Endothelial cell of umbilical vein (primary cell): Measurements from ENCODE around the gene OR52L1. TPM values are rescaled to one million over a fixed set of nuclear protein-coding genes. Genes with fewer than 3 reads are reported as not detected.
A peak's percentile ranks its signal among the peaks of the same experiment; 100 is the strongest.

Experiments used
- BruUV-seq: library from RNA; stranded (reverse); fragments of 400-500 nt; replicated peaks from 2 replicates; lab custom pipeline; 2021; lab: Mats Ljungman, UMichigan
- CTCF ChIA-PET: fragments of 300-600, 350-600 bp; sonication (Branson Sonifier 250); formaldehyde crosslinking; loops from one replicate; lab custom pipeline; 2021; ENCODE audit warnings: antibody characterized with exemption, inconsistent platforms; lab: Charles Lee
- POLR2A ChIA-PET: fragments of 300-600, 350-600 bp; sonication (Branson Sonifier 250); formaldehyde crosslinking; loops from one replicate; lab custom pipeline; 2021; ENCODE audit warnings: antibody characterized with exemption, inconsistent platforms; lab: Charles Lee
- DNase-seq: peaks from one replicate; pipeline ENCODE4 v3.0.0-alpha.2; 2011; ENCODE audit warnings: low read depth, low spot score
- FAIRE-seq: peaks from 2 replicates; lab custom pipeline; 2011; peaks lifted over from hg19 to GRCh38; lab: Jason Lieb, UNC
- H2AFZ ChIP-seq: 2 replicates; pipeline ENCODE4 v1.6.0; 2012; ENCODE audit warnings: low read depth, low read length, control low read depth, inconsistent platforms
- H3K27ac ChIP-seq: 2 replicates; pipeline ENCODE4 v1.5.1; 2011; ENCODE audit warnings: low read depth, mild to moderate bottlenecking, control low read depth, low read length, moderate library complexity; ENCODE audit not compliant: insufficient read depth
- H3K27me3 ChIP-seq, 2 experiments: 2 replicates each; pipeline versions ENCODE4 v1.6.0 to v1.6.1; 2011; ENCODE audit warnings: low read length in 2 of 2, mixed read lengths in 1 of 2; ENCODE audit not compliant: control insufficient read depth in 2 of 2, insufficient read depth in 2 of 2
- H3K36me3 ChIP-seq, 2 experiments: 2 replicates in 1 of 2; 3 replicates in 1 of 2; pipeline ENCODE4 v1.5.1; 2011; ENCODE audit warnings: low read length in 2 of 2, mild to moderate bottlenecking in 1 of 2, moderate library complexity in 1 of 2; ENCODE audit not compliant: control insufficient read depth in 2 of 2, insufficient read depth in 2 of 2; ENCODE audit errors: extremely low read depth in 1 of 2
- H3K4me1 ChIP-seq: 3 replicates; pipeline ENCODE4 v1.5.1; 2011; ENCODE audit warnings: mild to moderate bottlenecking, low read length; ENCODE audit not compliant: control insufficient read depth, insufficient read depth; ENCODE audit errors: extremely low read depth
- H3K4me2 ChIP-seq: 2 replicates; pipeline ENCODE4 v1.6.1; 2011; ENCODE audit warnings: low read length, control low read depth, mixed read lengths; ENCODE audit not compliant: insufficient read depth
- H3K4me3 ChIP-seq, 3 experiments: fragments of 200-600 bp in 1 of 3; sonication (generic), shearing (Covaris generic) in 1 of 3; replicated peaks in 1 of 3; 2 replicates each; pipeline ENCODE4 v1.5.1; 2011 to 2016; ENCODE audit warnings: control low read depth in 3 of 3, low read length in 3 of 3, mild to moderate bottlenecking in 2 of 3, inconsistent platforms in 1 of 3, low read depth in 1 of 3, moderate library complexity in 1 of 3; ENCODE audit not compliant: insufficient read depth in 1 of 3
- H3K79me2 ChIP-seq: 2 replicates; pipeline ENCODE4 v1.6.0; 2012; ENCODE audit warnings: low read length, inconsistent platforms; ENCODE audit not compliant: control insufficient read depth, insufficient read depth
- H3K9ac ChIP-seq: replicated peaks from 2 replicates; pipeline ENCODE3; 2011; ENCODE audit warnings: low read length, control low read depth; ENCODE audit not compliant: insufficient read depth; ENCODE audit errors: extremely low read depth
- H3K9me1 ChIP-seq: replicated peaks from 3 replicates; pipeline ENCODE4 v1.6.0; 2011; ENCODE audit warnings: mild to moderate bottlenecking, low read length; ENCODE audit not compliant: control insufficient read depth, insufficient read depth; ENCODE audit errors: extremely low read depth
- H3K9me3 ChIP-seq: replicated peaks from 2 replicates; pipeline ENCODE4 v1.5.1; 2012; ENCODE audit warnings: low read length, inconsistent platforms; ENCODE audit not compliant: control insufficient read depth, insufficient read depth
- H4K20me1 ChIP-seq: replicated peaks from 2 replicates; pipeline ENCODE3; 2011; ENCODE audit warnings: mild to moderate bottlenecking, low read length; ENCODE audit not compliant: control insufficient read depth, insufficient read depth; ENCODE audit errors: extremely low read depth
- CTCF ChIP-seq, 2 donors: IDR thresholded peaks; 1 replicate in 1 of 2; 2 replicates in 1 of 2; pipeline ENCODE4 v1.5.1; 2011; ENCODE audit warnings: low read length in 2 of 2, mild to moderate bottlenecking in 2 of 2, moderate library complexity in 2 of 2, control low read depth in 1 of 2, inconsistent platforms in 1 of 2, low read depth in 1 of 2; ENCODE audit not compliant: insufficient read depth in 1 of 2; ENCODE audit errors: extremely low read depth in 1 of 2
- EZH2 ChIP-seq: IDR thresholded peaks from 2 replicates; pipeline ENCODE4 v1.6.1; 2012; ENCODE audit warnings: borderline replicate concordance, low read depth, mild to moderate bottlenecking, moderate library complexity, low read length, inconsistent platforms; ENCODE audit not compliant: severe bottlenecking
- GATA2 ChIP-seq: IDR thresholded peaks from 2 replicates; pipeline ENCODE4 v1.7.0; 2011; ENCODE audit warnings: low read depth, mild to moderate bottlenecking, moderate library complexity, mixed read lengths, low read length; ENCODE audit not compliant: insufficient read length, insufficient read depth
- JUN ChIP-seq: IDR thresholded peaks from 2 replicates; pipeline ENCODE4 v1.6.1; 2011; ENCODE audit warnings: borderline replicate concordance, low read depth; ENCODE audit not compliant: insufficient read length, insufficient read depth
- MAX ChIP-seq: IDR thresholded peaks from 2 replicates; pipeline ENCODE4 v1.6.1; 2011; ENCODE audit not compliant: insufficient read depth, insufficient read length
- dilution Hi-C: fragments of 300-500 bp; cut with MboI; formaldehyde crosslinking; loops from one replicate; pipeline ENCODE4 v1.15.0; 2019; ENCODE audit warnings: low sequenced_read_pairs; ENCODE audit not compliant: extremely low pct_ligation_motif_present
- intact Hi-C: fragments of 100-400 bp; cut with micrococcal nuclease; formaldehyde crosslinking; loops from one replicate; pipeline ENCODE4 v1.10.0; 2022
- polyA plus RNA-seq, 4 experiments: library from polyadenylated mRNA; depleted of rRNA in 3 of 4; stranded (reverse) in 3 of 4; unstranded in 1 of 4; fragments of >200 nt; gene quantifications; 2 replicates each; pipeline versions ENCODE4 v1.2.1 to v1.2.3, GENCODE V29; 2011 to 2012; ENCODE audit warnings: missing spikeins in 1 of 4
- total RNA-seq: library from RNA; stranded (reverse); gene quantifications from 2 replicates; pipeline ENCODE4 v1.2.3, GENCODE V29; 2021

Gene OR52L1
- total and polyA plus RNA-seq, 2 donors (not counting 3 experiments of a cell fraction or from before 2014, with no cell fraction given): 0.07 TPM; not detected in 1

- DNase-seq (peak; percentile 70), FAIRE-seq (peak; percentile 81)
- BruUV-seq: no TSS peak
- H3K36me3 ChIP-seq: no peaks in the 10 kb centered on the region
- H3K4me3 ChIP-seq: no peak overlapping the region
- H3K9me3 ChIP-seq: no peaks in the 10 kb centered on the region
- no peak overlapping the region for H3K9ac ChIP-seq
- H3K4me1 ChIP-seq: no peaks in the 10 kb centered on the region
- H4K20me1 ChIP-seq: no peaks in the 10 kb centered on the region
- POLR2A ChIA-PET: no interaction called here
- CTCF ChIA-PET: interaction anchor here (0.6 to 7.4 kb wide), 17 partner anchors 18 to 356 kb away, joined by 3 to 149 read pairs (median 5); partner anchors contain the start of gene CAVIN3
- no peak overlapping the region for H3K27ac ChIP-seq
- no peaks in the 10 kb centered on the region for H3K9me1 ChIP-seq
- dilution Hi-C loops (no loop called here), intact Hi-C loops (loop anchor here (1.0 to 2.0 kb wide), 4 partner anchors 275 to 340 kb away; no protein-coding TSS in a partner anchor)
- TF ChIP-seq JUN (no peak), MAX (no peak), CTCF (IDR thresholded peaks at IDR 0.05; ENCODE audit: extremely low read depth in 1 of 2, insufficient read depth in 1 of 2, low read depth in 1 of 2, low read length in 2 of 2) (peak; percentile 36 to 46), GATA2 (no peak)
- H2AFZ ChIP-seq: no peak overlapping the region
- H3K79me2 ChIP-seq: no peaks in the 10 kb centered on the region
- H3K4me2 ChIP-seq: no peak overlapping the region
- peaks cover 5 to 9% of the 10 kb centered on the region in 2 experiments for H3K27me3 ChIP-seq
These were observed 36.2 kb upstream of the OR52L1 start for GRCh38 chr11:6022956-6023355.

- BruUV-seq: no TSS peak
- CTCF ChIA-PET: no interaction called here
- dilution Hi-C loops: no loop called here
- FAIRE-seq (no peak), DNase-seq (no peak)
- Histone ChIP-seq H4K20me1 (no peaks in the 10 kb centered on the region), H3K4me2 (no peak overlapping the region), H3K27me3 (peaks cover 0 to 6% of the 10 kb centered on the region in 2 experiments), H3K36me3 (no peaks in the 10 kb centered on the region), H2AFZ (no peak overlapping the region), H3K4me1 (no peaks in the 10 kb centered on the region), H3K9me1 (no peaks in the 10 kb centered on the region), H3K9ac (no peak overlapping the region), H3K27ac (no peak overlapping the region), H3K4me3 (no peak overlapping the region), H3K9me3 (no peaks in the 10 kb centered on the region), H3K79me2 (no peaks in the 10 kb centered on the region)
- intact Hi-C loops: no loop called here
- TF ChIP-seq CTCF (IDR thresholded peaks at IDR 0.05; ENCODE audit: extremely low read depth in 1 of 2, insufficient read depth in 1 of 2, low read depth in 1 of 2, low read length in 2 of 2): no peak
- no peak for TF ChIP-seq EZH2
- POLR2A ChIA-PET: no interaction called here
These were observed 26.3 kb upstream of the OR52L1 start for GRCh38 chr11:6013042-6013441.
